SU-DHL-6 (cell line): ENCODE data around the gene FLT1.

Experiments used
- H2AFZ ChIP-seq: fragments of 200-600 bp; sonication (generic); 2 replicates; pipeline ENCODE4 v1.6.1; 2014; ENCODE audit warnings: low read depth, mild to moderate bottlenecking, moderate library complexity, mixed read lengths, antibody characterized with exemption, low read length; ENCODE audit not compliant: severe bottlenecking
- H3F3A ChIP-seq: fragments of 200-600 bp; shearing (Covaris generic); 2 replicates; pipeline ENCODE4 v1.6.0; 2016; ENCODE audit warnings: antibody characterized with exemption, mild to moderate bottlenecking; ENCODE audit not compliant: insufficient read depth
- H3K27ac ChIP-seq: fragments of 200-600 bp; sonication (generic); 2 replicates; pipeline ENCODE4 v1.5.1; 2016; ENCODE audit warnings: low read depth, mild to moderate bottlenecking, low read length, moderate library complexity, mixed read lengths
- H3K27me3 ChIP-seq: fragments of 200-600 bp; sonication (generic), shearing (Covaris generic); 2 replicates; pipeline ENCODE4 v1.6.0; 2014; ENCODE audit warnings: mild to moderate bottlenecking, low read length
- H3K36me3 ChIP-seq: fragments of 200-600 bp; sonication (generic); 2 replicates; pipeline ENCODE4 v1.6.1; 2014; ENCODE audit warnings: mild to moderate bottlenecking, low read length, mixed read lengths
- H3K4me2 ChIP-seq: fragments of 300-600, 200-600 bp; shearing (Covaris generic), sonication (generic); 2 replicates; pipeline ENCODE4 v1.6.0; 2014; ENCODE audit warnings: low read length, low read depth, mild to moderate bottlenecking; ENCODE audit not compliant: poor library complexity, severe bottlenecking
- H3K4me3 ChIP-seq: fragments of 200-600 bp; sonication (generic); 2 replicates; pipeline ENCODE4 v1.5.1; 2014; ENCODE audit warnings: antibody characterized with exemption, low read length, mild to moderate bottlenecking, mixed read lengths; ENCODE audit not compliant: insufficient read depth, poor library complexity, severe bottlenecking
- H3K79me2 ChIP-seq: fragments of 200-600 bp; sonication (generic); 2 replicates; pipeline ENCODE4 v1.6.1; 2014; ENCODE audit warnings: mild to moderate bottlenecking, low read length, moderate library complexity; ENCODE audit not compliant: insufficient read depth
- H3K9ac ChIP-seq: fragments of 200-600 bp; sonication (generic); 2 replicates; pipeline ENCODE4 v1.7.0; 2014; ENCODE audit warnings: mild to moderate bottlenecking, low read length
- H3K9me2 ChIP-seq: fragments of 200-600 bp; sonication (generic); replicated peaks from 2 replicates; pipeline ENCODE4 v1.6.1; 2014; ENCODE audit warnings: low read length; ENCODE audit not compliant: insufficient read depth
- H3K9me3 ChIP-seq: fragments of 200-600 bp; sonication (generic); 2 replicates; pipeline ENCODE4 v1.6.1; 2014; ENCODE audit warnings: low read length, mixed read lengths; ENCODE audit not compliant: insufficient read depth
- H4K20me1 ChIP-seq: fragments of 200-600 bp; sonication (generic); 2 replicates; pipeline ENCODE4 v1.6.1; 2014; ENCODE audit warnings: low read depth, mild to moderate bottlenecking, antibody characterized with exemption, low read length, moderate library complexity, mixed read lengths
- EZH2phosphoT487 ChIP-seq: fragments of 200-600 bp; sonication (generic), shearing (Covaris generic); conservative IDR thresholded peaks from 2 replicates; pipeline ENCODE4 v1.6.1; 2018; ENCODE audit warnings: mild to moderate bottlenecking, antibody characterized with exemption, low read length, moderate library complexity, mixed read lengths
- TF ChIP-seq, protein P1 (sequence below): fragments of 200-600 bp; sonication (generic); IDR thresholded peaks from one replicate; pipeline ENCODE4 v1.5.1; 2017; ENCODE audit warnings: antibody characterized with exemption, mild to moderate bottlenecking, low read length, moderate library complexity; ENCODE audit not compliant: insufficient read depth, poor library complexity, severe bottlenecking

FLT1 gene

DNA sequence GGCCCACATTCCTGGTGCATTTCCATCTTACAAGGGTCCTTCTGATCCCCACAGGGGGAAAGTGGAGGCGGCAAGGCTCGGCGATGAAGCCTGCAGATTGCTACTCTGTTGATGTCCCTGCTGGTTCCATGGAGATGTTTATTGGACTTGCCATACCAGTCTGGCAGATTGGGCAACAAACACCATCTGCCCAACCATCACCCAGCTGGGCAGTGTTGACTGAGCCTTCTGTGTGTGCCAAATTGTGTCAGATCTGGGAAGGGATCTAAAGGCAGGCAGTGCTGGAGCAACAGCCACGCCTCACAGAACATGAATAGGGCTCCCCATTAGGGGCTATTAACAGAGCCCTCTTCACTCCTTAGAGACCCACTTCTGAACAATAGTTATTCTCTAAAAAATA, 35.0 kb downstream of the FLT1 start:
- H3K4me2 ChIP-seq = no peak overlapping the region
- no peaks in the 10 kb centered on the region for H3K9me3 ChIP-seq
- TF ChIP-seq, protein P1, sequence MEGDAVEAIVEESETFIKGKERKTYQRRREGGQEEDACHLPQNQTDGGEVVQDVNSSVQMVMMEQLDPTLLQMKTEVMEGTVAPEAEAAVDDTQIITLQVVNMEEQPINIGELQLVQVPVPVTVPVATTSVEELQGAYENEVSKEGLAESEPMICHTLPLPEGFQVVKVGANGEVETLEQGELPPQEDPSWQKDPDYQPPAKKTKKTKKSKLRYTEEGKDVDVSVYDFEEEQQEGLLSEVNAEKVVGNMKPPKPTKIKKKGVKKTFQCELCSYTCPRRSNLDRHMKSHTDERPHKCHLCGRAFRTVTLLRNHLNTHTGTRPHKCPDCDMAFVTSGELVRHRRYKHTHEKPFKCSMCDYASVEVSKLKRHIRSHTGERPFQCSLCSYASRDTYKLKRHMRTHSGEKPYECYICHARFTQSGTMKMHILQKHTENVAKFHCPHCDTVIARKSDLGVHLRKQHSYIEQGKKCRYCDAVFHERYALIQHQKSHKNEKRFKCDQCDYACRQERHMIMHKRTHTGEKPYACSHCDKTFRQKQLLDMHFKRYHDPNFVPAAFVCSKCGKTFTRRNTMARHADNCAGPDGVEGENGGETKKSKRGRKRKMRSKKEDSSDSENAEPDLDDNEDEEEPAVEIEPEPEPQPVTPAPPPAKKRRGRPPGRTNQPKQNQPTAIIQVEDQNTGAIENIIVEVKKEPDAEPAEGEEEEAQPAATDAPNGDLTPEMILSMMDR = no peak
- TF ChIP-seq EZH2phosphoT487 = no peak
- H3K27me3 ChIP-seq = no peaks in the 10 kb centered on the region
- no peaks in the 10 kb centered on the region for H3K79me2 ChIP-seq
- H3K4me3 ChIP-seq = no peak overlapping the region
- H3F3A ChIP-seq = no peaks in the 10 kb centered on the region
- H2AFZ ChIP-seq = no peak overlapping the region
- H3K9ac ChIP-seq = no peak overlapping the region
- no peaks in the 10 kb centered on the region for H3K36me3 ChIP-seq
- H3K27ac ChIP-seq = no peak overlapping the region
- no peaks in the 10 kb centered on the region for H3K9me2 ChIP-seq
- no peaks in the 10 kb centered on the region for H4K20me1 ChIP-seq

DNA sequence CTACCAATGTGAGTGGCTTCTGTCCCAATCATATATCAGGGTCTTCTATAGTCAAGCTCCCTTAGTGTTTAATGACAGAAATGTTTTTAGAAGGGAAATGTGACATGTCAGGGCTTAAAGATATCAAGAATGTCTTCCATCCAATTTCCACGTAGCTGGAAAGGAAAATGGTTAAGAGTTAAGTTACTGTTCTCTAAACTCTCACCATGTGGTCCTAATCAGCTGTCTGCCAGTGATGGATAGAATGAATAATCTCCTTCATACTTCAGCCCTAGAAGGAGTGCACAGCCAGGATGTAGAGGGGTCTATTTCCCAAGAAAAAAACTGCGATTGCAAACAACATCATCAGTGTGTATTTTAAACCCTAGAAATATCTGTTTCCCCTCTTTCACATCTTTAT, 36.3 kb downstream of the FLT1 start:
- Histone ChIP-seq H3K27ac (no peak overlapping the region), H3K36me3 (no peaks in the 10 kb centered on the region), H3K4me2 (no peak overlapping the region), H3K9ac (no peak overlapping the region), H2AFZ (no peak overlapping the region), H3K27me3 (0 out of 2 replicates have a peak, but pooled peaks cover 3% of the 10 kb centered on the region), H3K4me3 (no peak overlapping the region), H3F3A (no peaks in the 10 kb centered on the region), H3K79me2 (no peaks in the 10 kb centered on the region), H3K9me3 (no peaks in the 10 kb centered on the region), H4K20me1 (no peaks in the 10 kb centered on the region), H3K9me2 (no peaks in the 10 kb centered on the region)
- TF ChIP-seq, protein P1 = no peak
- TF ChIP-seq EZH2phosphoT487 = no peak

DNA sequence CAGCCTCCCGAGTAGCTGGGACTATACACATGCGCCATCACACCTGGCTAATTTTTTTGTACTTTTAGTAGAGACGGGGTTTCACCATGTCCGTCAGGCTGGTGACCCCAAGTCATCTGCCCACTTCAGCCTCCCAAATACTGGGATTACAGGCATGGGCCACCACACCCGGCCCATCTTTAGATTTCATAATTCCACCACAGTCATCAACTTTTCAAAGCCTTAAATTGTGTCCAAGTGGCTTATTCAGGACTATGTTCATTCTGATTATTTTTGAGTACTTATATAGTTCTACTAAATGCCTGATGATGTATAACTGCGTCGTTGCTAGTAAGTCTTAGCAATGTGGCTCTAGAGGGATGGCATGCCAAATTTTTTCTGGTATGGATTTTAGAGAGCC, 36.9 kb downstream of the FLT1 start:
- Histone ChIP-seq H3K36me3 (no peaks in the 10 kb centered on the region), H3F3A (no peaks in the 10 kb centered on the region), H4K20me1 (no peaks in the 10 kb centered on the region), H2AFZ (no peak overlapping the region), H3K9ac (no peak overlapping the region), H3K9me3 (no peaks in the 10 kb centered on the region), H3K9me2 (no peaks in the 10 kb centered on the region), H3K27me3 (0 out of 2 replicates have a peak, but pooled peaks cover 3% of the 10 kb centered on the region), H3K27ac (no peak overlapping the region), H3K4me2 (no peak overlapping the region), H3K79me2 (no peaks in the 10 kb centered on the region), H3K4me3 (no peak overlapping the region)
- TF ChIP-seq, protein P1 = no peak
- no peak for TF ChIP-seq EZH2phosphoT487

DNA sequence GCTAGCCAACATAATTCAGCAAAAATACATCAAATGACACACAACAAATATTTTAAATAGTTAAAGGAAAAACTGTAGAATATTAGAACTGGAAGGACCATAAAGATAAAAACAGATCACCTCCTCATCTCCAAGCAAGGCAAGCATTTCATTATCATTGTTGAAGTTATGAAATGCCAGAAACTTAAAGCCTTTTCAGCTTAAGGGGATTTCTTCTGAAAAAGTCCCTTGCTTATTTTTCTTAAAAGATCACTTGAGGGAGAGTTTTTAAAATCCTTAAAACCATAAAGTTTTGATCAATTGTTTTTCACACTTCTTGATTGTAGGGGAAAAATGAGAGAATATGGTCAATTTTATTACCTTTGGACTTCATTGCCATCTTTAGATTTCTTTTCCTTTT, 37.4 kb downstream of the FLT1 start:
- Histone ChIP-seq H3K79me2 (no peaks in the 10 kb centered on the region), H3K27ac (no peak overlapping the region), H3F3A (no peaks in the 10 kb centered on the region), H2AFZ (no peak overlapping the region), H3K9me3 (no peaks in the 10 kb centered on the region), H3K4me2 (no peak overlapping the region), H3K9ac (no peak overlapping the region), H3K27me3 (0 out of 2 replicates have a peak, but pooled peaks cover 3% of the 10 kb centered on the region), H3K9me2 (no peaks in the 10 kb centered on the region), H3K36me3 (no peaks in the 10 kb centered on the region), H4K20me1 (no peaks in the 10 kb centered on the region), H3K4me3 (no peak overlapping the region)
- TF ChIP-seq, protein P1 = no peak
- TF ChIP-seq EZH2phosphoT487 = no peak
